ENCODE measurements around the gene PIK3C2A.
"Not testable (repeated sequence)": the region's sequence is repeated elsewhere in the genome, so short reads cannot be mapped to it uniquely, and the experiment has no call there.

DNA sequence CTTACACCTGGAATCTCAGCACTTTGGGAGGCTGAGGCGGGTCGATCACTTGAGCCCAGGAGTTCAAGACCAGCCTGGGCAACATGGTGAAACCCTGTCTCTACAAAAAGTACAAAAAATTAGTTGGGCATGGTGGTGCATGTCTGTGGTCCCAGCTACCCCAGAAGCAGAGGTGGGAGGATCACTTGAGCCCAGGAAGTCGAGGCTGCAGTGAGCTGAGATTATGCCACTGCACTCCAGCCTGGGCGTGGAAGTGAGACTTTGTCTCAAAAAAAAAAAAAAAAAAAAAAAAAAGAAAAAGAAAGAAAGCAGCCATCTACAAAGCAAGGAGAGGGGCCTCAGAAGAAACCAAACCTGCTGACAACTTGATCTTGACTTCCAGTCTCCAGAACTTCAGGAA, 32.1 kb upstream of the PIK3C2A start:
- TF ChIP-seq, protein P1, sequence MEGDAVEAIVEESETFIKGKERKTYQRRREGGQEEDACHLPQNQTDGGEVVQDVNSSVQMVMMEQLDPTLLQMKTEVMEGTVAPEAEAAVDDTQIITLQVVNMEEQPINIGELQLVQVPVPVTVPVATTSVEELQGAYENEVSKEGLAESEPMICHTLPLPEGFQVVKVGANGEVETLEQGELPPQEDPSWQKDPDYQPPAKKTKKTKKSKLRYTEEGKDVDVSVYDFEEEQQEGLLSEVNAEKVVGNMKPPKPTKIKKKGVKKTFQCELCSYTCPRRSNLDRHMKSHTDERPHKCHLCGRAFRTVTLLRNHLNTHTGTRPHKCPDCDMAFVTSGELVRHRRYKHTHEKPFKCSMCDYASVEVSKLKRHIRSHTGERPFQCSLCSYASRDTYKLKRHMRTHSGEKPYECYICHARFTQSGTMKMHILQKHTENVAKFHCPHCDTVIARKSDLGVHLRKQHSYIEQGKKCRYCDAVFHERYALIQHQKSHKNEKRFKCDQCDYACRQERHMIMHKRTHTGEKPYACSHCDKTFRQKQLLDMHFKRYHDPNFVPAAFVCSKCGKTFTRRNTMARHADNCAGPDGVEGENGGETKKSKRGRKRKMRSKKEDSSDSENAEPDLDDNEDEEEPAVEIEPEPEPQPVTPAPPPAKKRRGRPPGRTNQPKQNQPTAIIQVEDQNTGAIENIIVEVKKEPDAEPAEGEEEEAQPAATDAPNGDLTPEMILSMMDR (IDR thresholded peaks at IDR 0.05): not testable (repeated sequence)
- TF ChIP-seq EZH2 (IDR thresholded peaks at IDR 0.05; ENCODE audit: borderline replicate concordance, insufficient read depth, low read depth, low read length, poor library complexity, severe bottlenecking): not testable (repeated sequence)
